ENCODE results near the gene TACC3.

TACC3 gene

DNA sequence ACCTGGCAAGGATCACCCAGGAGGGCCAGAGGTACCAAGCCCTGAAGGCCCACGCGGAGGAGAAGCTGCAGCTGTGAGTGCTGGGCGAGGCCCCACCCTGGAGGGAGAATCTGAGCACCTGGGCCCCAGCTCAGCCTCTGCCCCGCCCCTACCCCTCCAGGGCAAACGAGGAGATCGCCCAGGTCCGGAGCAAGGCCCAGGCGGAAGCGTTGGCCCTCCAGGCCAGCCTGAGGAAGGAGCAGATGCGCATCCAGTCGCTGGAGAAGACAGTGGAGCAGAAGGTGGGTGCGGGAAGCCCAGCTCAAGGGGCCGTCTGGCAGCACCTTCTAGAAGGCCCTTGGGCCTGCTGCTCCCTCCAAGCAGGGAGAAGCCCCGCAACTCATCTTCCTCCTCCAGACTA, 23.2 kb downstream of the TACC3 start:
- DNase-seq = no peak

GRCh38 chr4:1745165-1745564, 23.8 kb downstream of the TACC3 start:
- no peak for DNase-seq

- DNase-seq = no peak
Measured at GRCh38 chr4:1745697-1746096, 24.4 kb downstream of the TACC3 start.

DNA sequence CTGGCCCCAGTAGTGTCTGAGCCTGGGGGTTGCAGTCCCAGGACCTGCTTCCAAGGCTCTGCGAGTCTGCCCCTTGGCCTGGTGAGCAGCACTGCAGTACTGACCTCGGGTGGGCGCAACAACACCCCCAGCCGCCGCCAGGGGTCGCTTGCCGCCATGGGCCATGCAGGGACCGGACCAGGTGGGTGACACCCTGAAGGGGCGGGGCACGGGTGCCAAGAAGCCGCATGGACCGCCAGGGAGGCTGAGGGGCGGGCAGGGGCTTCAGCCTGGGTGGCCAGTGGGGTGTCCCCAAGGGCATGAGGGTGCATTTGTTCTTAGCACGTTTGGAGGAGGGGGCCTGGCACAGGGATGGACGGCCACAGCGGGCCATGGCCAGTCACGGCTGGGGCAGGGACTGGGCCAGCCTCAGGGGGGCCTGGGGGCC, 25.0 kb downstream of the TACC3 start:
- peak in 36 of 51 donors; percentile 13 to 75 (median 38) for DNase-seq

- peak in 28 of 51 donors; percentile 19 to 81 (median 48) for DNase-seq
Measured at GRCh38 chr4:1746919-1747602, 25.7 kb downstream of the TACC3 start.

GRCh38 chr4:1747603-1747967, 26.3 kb downstream of the TACC3 start:
- DNase-seq = no peak

- peak in 41 of 51 donors; percentile 11 to 81 (median 46) for DNase-seq
Measured at GRCh38 chr4:1748465-1748995, 27.2 kb downstream of the TACC3 start.

GRCh38 chr4:1749370-1749769, 28.0 kb downstream of the TACC3 start:
- DNase-seq = no peak

DNA sequence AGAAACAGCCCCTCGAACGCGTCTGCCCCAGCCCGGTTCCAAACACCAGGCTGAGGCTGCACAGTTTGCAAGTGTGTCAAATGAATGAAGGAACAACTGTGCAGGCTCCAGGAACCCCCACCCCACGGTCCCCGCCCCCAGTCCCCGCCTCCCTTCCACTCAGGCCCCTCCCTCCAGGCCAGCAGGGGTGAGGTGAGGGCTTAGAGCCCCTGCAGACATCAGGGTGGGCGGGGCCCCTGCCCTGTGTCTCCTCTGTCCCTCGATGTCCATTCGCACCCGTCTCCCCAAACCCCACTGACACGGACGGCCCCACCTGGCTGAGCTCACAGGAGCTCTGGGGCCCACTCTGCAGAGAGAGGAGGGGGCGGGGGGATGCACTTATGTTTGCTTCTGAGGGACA, 28.5 kb downstream of the TACC3 start:
- no peak for DNase-seq

DNA sequence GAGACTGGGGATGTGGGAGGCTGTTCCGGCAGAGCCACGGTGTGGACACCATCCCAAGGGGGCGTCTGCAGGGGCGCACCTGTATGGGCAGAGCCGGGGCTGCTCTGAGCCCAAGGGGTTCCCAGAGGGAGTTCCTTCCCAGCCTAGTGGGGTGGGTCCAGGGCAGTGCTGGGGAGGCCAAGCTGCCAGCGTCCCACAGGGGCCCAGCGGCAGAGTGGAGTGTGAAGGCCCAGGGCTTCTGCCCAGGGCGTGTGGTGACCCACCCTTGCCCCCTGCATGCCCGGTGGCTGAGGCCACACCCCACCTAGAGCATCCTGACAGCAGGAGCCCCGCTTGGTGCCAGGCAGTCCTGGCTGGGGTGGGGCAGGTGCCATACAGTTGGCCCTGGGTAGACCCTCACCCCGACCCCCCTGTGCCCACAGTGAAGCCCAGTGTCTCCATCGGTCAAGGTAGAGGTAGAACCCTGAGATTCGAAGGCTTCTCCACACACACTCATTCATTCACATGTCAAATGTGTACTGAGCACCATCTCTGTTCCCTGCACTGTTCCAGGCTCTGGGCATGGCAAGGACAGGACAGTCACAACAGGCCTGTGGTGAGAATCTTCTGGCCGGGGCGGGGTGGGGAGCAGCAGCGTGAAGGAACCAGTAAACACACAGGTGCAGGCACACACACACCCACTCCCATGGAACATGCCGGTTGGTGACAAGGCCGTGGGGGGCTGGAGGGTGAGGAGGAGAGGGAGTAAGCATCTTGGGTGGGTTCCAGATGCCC, 29.2 kb downstream of the TACC3 start:
- DNase-seq = no peak

GRCh38 chr4:1751155-1751918, 30.0 kb downstream of the TACC3 start:
- no peak for DNase-seq

GRCh38 chr4:1751919-1752283, 30.6 kb downstream of the TACC3 start:
- no peak for DNase-seq

DNA sequence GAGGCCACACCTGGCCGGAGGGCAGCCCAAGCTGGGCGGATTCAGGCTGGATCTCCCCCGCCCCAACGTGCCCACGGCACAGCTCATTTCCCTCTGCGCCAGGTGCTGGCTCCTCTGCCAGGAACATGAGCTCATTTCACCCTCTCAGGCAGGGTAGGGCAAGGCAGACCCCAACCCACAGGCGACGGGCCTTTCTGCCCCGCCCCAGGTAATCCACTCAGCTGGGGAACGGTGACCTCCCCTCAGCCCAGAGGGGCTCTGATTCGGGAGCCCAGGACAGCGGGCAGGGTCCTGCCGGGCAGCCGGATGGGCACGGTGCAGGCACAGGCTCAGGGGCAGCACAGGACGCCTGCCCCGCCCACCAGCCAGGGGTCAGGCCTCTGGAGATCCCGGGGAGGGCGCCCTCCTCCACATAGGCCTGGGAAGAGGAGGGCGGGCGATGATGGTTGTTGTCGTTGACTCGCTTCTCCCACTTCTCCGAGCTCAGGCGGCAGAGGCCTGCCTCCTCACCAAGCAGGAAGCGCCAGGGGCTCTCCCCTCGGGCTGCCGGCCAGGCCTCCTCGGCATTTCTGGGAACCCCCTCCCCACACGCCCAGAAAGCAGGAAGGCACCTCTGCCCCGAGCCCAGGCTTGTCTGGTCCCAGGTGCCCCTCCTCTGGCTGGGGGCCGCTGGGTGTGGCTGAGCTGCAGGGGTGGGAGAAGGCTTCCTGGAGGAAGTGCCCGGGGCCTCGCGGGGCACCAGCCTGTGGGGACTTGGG, 31.1 kb downstream of the TACC3 start:
- DNase-seq = no peak

- DNase-seq = no peak
Measured at GRCh38 chr4:1753294-1753696, 32.0 kb downstream of the TACC3 start.

DNA sequence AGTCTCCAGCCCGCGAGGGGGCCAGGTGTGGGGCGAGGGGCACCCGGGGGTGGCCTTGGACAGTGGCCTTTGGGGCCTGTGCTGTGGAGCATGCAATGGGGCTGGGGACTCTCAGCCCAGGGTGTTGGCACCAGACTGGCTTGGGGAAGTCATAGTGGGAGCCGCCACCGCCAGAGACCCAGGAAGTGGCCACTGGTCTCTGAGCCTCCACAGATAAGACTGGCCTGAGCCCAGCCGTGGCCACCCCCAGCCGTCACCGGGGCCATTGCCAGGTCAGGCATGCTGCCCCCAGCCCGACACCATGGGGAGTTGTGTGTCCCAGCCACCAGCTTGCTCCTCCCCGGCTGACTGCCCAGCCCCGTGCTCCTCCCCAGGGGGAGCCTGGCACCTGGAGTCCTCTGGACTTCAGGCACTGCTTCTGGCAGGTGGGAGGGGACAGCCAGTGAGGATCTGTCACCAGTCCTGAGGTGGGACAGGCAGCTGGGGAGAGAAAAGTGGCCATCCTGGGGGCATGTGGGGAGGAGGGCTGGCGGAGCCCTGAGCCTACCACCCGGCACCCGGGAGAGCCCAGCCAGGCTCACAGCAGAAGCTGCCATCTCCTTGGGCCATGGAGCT, 32.5 kb downstream of the TACC3 start:
- DNase-seq = no peak

- DNase-seq = no peak
Measured at GRCh38 chr4:1754336-1754735, 33.0 kb downstream of the TACC3 start.

- DNase-seq = no peak
Measured at GRCh38 chr4:1755297-1755696, 34.0 kb downstream of the TACC3 start.

- no peak for DNase-seq
Measured at GRCh38 chr4:1756079-1756478, 34.8 kb downstream of the TACC3 start.

DNA sequence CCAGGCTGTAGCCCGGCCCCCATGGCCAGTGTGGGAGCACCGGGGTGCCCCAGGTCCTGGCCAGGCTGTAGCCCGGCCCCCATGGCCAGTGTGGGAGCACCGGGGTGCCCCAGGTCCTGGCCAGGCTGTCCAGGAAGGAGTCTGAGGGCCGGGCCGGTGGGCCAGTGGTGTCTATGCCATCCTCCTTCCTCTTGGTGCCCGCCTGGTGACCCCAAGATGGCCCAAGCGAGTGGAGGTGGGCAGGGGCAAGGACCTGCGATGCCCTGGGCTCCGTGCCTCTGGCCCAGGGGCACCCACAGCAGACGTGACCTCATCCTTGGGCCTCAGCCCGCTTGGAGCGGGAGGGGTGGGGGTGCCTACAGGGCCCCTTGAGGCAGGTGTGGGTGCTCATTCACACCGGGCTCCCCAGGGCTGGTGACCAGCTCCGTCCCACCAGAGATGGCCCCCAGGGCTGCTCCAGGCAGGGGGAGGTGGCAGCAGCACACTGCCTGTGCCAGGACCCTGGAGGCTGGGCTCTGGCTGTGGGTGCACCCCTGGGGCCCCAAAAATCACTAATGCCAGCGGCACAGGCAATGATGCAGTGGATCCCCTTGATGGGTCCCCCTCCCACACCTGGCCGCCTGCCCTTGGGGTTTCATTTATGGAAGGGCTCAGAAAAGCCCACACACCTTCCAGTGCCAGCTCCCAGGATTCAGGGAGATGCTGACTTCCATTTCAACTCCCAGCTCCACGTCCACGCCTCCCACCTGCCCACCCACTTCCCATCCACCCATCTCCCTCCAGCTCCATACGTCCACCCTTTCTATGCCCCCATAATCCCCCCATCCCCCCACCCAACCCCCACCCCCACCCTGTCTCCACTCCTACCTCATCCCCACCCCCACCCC, 35.8 kb downstream of the TACC3 start:
- DNase-seq = no peak

- no peak for DNase-seq
Measured at GRCh38 chr4:1757836-1758235, 36.5 kb downstream of the TACC3 start.

Measured in hypothalamus (tissue), 51 donors.